Measurements from ENCODE around the gene MUC16.

GRCh38 chr19:9008667-9009066 lies 1.5 kb downstream of the MUC16 start:
- no peak for TF ChIP-seq CREB1 (CRISPR knock-in tag; IDR thresholded peaks at IDR 0.05)
- no peak for TF ChIP-seq CTCF (IDR thresholded peaks at IDR 0.05)
- TF ChIP-seq ZNF317 (CRISPR knock-in tag; IDR thresholded peaks at IDR 0.05; ENCODE audit: borderline replicate concordance, low read depth): no peak
- TF ChIP-seq NFATC4 (CRISPR knock-in tag; IDR thresholded peaks at IDR 0.05): no peak
- TF ChIP-seq, protein P1, sequence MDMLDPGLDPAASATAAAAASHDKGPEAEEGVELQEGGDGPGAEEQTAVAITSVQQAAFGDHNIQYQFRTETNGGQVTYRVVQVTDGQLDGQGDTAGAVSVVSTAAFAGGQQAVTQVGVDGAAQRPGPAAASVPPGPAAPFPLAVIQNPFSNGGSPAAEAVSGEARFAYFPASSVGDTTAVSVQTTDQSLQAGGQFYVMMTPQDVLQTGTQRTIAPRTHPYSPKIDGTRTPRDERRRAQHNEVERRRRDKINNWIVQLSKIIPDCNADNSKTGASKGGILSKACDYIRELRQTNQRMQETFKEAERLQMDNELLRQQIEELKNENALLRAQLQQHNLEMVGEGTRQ (CRISPR knock-in tag; IDR thresholded peaks at IDR 0.05): no peak
- no peak for TF ChIP-seq SP1 (CRISPR knock-in tag; conservative IDR thresholded peaks at IDR 0.05)
- TF ChIP-seq GABPB1 (CRISPR knock-in tag; IDR thresholded peaks at IDR 0.05): no peak
- no peak for TF ChIP-seq JUN (CRISPR knock-in tag; IDR thresholded peaks at IDR 0.05)
- TF ChIP-seq ATF1 (CRISPR knock-in tag; IDR thresholded peaks at IDR 0.05): no peak
- TF ChIP-seq, protein P2, sequence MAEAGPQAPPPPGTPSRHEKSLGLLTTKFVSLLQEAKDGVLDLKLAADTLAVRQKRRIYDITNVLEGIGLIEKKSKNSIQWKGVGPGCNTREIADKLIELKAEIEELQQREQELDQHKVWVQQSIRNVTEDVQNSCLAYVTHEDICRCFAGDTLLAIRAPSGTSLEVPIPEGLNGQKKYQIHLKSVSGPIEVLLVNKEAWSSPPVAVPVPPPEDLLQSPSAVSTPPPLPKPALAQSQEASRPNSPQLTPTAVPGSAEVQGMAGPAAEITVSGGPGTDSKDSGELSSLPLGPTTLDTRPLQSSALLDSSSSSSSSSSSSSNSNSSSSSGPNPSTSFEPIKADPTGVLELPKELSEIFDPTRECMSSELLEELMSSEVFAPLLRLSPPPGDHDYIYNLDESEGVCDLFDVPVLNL (CRISPR knock-in tag; IDR thresholded peaks at IDR 0.05; ENCODE audit: borderline replicate concordance, low read depth): no peak
- TF ChIP-seq RELA (CRISPR knock-in tag; IDR thresholded peaks at IDR 0.05; ENCODE audit: borderline replicate concordance): no peak
